HG03039 (cell line): Measurements from ENCODE around the gene HBS1L.

Source experiments
- ATAC-seq: cut with Tn5 transposase; IDR thresholded peaks from one replicate; pipeline ENCODE4 v1.9.1; 2021; ENCODE audit warnings: mild to moderate bottlenecking, moderate library complexity; ENCODE audit not compliant: unreplicated experiment

Gene HBS1L

DNA sequence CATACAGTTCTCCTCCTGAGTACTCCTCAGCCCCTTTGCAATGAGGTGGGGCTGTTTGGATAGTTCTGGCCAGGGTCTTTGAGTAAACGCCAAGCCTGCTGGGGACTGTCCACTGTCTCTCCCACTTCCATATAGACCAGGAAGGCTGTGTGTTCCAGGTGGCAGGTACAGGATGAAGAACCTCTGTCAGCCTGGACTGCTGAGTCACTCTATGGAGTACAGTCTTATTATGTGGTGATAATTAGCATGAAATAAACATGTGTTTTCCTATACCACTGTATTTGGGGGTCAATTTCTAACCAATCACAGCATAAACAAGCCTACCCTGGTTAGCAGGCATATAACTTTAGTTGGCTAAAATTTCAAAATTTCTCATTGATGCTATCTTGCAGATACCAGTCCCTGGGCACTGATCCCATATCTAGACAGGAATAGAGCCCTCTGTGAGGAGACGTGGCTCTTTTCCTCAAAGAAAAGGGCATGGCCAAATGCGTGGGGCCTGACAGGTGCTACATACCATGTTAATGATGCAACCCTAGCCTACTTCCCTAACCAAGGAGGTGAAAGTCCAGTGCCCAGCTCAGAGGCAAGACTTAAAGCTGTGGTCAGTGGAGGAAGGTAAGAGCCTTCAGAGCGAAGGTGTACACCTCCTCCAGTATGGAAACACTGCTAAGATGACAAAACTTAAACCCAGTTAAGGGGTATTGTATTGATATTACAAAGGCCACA, 100.2 kb downstream of the HBS1L start:
- no peak for ATAC-seq

DNA sequence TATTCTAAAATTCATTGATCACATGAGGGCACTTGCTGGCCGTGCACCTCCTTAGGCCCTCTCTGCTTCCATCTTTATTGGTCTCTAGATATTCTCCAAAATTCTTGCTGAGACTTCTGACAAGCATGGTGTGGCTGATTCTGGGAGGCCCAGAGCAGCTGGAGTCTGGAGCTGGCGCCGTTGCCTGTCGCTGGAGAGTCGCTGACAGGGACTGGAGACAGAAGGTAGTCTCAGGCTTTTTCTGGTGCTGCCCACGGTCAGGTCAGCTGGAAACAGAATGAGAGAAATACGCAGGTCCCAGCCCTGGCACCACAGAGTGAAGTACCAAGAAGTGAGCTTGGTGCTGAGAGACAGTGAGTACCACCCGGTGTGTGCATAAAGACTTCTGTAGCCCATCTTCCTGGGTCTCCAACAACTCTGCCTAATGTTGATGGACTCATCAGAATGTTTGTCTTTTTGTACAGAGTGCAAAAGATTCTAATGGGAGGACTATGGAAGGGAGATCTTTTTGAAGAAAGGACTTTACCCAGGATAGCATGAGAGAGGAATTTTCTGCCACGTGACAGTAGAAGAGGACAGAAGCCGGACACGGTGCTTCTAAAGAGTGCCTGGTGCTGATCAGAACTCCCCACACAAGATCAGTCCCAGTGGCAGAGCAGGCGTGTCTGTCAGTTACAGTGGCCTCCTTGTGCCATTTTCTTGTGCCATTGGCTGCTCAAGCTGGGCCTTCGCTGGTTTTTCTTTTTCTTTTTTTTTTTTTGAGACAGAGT, 102.9 kb downstream of the HBS1L start:
- no peak for ATAC-seq

DNA sequence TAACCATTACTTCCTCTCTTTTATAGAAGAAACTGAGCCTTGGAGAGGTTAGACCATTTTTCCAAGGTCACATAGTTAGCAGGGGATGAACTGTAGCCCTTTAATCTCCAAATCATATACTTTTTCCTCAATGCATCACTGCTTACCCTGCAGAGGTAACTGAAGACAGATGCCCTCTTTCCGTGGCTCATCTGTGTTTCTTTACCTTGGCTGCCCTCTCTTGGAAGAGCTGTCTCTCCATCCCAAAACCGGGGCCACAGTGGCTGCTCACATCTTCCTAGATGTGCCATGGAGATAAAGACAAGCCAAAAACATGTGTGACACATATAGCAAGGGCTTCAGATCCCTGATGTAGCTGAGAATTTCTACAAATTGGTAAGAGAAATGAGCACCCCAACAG, 104.1 kb downstream of the HBS1L start:
- no peak for ATAC-seq

- ATAC-seq: no peak
These were observed 104.7 kb downstream of the HBS1L start, which contains the start of gene ALDH8A1 for GRCh38 chr6:134949927-134950326. TSS of gene ALDH8A1 (minus strand) at chr6:134950101. CDS start at chr6:134950053, 48 bp downstream.

DNA sequence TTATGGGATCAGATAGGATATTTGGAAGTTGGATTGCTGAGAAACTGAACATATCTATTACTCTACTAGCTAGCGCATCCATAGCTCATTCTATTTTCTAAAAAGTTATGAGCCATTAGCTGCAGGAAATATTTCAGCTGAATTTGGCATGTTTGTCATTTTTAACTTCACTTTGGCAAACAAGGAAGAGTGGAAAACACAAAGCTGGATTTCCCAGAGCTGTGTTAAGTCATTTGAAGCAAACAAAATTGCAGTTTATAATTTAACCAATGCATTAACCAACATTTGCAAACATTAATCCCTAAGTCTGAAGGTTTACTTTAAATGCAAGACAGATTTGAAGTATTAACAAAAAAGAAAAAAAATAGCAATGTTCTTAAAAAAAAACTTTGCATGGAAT, 105.9 kb downstream of the HBS1L start:
- no peak for ATAC-seq

DNA sequence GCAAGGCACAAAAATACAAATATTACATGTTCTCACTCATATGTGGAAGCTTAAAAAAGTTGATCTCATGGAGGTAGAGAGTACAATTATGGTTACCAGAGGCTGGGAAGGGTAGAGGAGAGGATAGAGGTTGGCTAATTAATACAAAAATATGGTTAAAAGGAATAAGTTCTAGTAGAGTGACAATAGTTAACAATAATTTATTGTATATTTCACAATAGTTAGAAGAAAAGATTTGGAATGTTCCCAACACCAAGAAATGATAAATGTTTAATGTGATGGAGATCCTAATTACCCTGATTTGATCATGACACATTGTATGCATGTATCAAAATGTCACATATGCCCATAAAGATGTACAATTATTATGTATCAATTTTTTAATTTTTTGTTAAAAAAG, 106.5 kb downstream of the HBS1L start:
- no peak for ATAC-seq

GRCh38 chr6:134945045-134945444, 109.6 kb downstream of the HBS1L start:
- no peak for ATAC-seq

- ATAC-seq: no peak
These were observed 111.0 kb downstream of the HBS1L start for GRCh38 chr6:134943522-134944111.

DNA sequence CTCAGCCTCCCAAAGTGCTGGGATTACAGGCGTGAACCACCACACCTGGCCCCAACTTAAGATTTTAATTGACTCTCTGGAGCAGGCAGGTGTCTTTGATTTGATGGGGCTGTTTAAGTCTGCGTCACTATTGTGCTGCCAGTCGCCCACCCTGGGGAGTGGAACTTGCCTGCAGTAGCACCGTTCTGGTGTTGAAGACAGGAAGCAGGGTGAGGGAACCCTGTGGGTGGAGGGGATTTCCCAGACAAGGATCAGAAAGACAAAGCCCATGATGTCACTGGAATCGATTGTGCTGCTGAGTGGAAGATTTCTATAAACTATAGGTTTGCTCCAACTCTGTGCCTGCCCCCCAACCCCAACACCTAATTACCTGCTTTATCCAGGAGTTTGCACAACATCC, 115.7 kb downstream of the HBS1L start:
- ATAC-seq: no peak

- no peak for ATAC-seq
These were observed 117.2 kb downstream of the HBS1L start for GRCh38 chr6:134937426-134937825.

GRCh38 chr6:134936931-134937330, 117.7 kb downstream of the HBS1L start:
- no peak for ATAC-seq

GRCh38 chr6:134936476-134936875, 118.1 kb downstream of the HBS1L start:
- no peak for ATAC-seq

- no peak for ATAC-seq
These were observed 119.7 kb downstream of the HBS1L start for GRCh38 chr6:134934793-134935485.

- ATAC-seq: no peak
These were observed 121.8 kb downstream of the HBS1L start for GRCh38 chr6:134932535-134933470.

GRCh38 chr6:134932098-134932497, 122.5 kb downstream of the HBS1L start:
- ATAC-seq: no peak

DNA sequence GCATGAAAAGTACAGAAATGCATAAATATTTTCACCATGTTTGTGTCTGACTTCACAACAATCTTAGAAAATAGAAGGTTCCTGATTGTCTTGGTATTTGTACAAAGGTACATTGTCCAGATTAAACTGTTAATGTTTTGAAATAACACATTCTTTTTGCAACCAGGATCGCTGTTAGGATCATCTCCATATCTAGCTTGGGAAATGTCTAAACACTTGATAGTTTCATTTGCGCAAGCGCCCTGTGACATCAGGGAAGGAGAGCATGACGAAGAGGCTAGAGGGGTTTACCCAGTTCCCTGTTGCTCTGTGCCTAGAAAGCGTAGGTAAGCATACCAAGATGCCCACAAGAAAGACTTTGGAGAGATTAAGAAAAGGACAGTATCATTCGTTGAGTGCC, 124.2 kb downstream of the HBS1L start:
- ATAC-seq: no peak

GRCh38 chr6:134928151-134928900, 126.3 kb downstream of the HBS1L start:
- no peak for ATAC-seq

- ATAC-seq: no peak
These were observed 128.8 kb downstream of the HBS1L start for GRCh38 chr6:134925800-134926199.

DNA sequence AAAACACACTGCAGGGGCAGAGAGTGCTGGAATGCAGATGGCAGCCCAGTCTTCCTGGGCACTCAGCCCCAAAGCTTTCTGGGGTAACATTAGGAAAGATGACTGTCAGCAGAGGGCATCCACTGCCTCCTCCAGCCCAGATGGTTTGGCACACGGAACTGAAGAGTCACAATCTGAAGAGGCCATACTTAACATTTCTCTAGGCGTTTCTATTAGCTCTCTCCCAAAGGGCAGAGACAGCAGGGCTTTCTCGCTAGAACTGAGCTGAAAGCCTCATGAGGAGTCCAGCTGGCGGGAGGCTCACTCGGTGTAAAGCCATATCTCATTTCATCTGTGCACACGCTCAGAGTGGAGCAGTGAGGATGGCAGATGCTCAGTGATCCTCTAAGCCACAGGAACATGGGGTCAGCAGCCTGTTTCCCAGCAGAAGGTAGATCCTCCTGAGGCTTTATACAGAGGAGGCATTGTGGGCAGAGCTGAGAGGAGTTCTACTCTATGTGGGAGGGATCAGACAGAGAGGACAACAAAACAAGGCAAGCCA, 132.8 kb downstream of the HBS1L start:
- no peak for ATAC-seq
